CD4-positive, CD25-positive, alpha-beta regulatory T cell (primary cell): ENCODE measurements around the gene HOXD8. TPM values are rescaled to one million over a fixed set of nuclear protein-coding genes. Genes with fewer than 3 reads are reported as not detected.

Source experiments
- ATAC-seq, 2 donors: fragments of 150-1000 bp; cut with Tn5 transposase; one replicate each; pipeline ENCODE4 v1.10.0; 2021; ENCODE audit warnings: low read depth in 2 of 2, moderate number of reproducible peaks in 2 of 2, moderate library complexity in 1 of 2
- DNase-seq, 3 donors: peaks; one replicate each; pipeline versions ENCODE4 v3.0.0 to v3.0.0-alpha.2; 2012 to 2022; ENCODE audit warnings: mixed read lengths in 1 of 3
- H3K27ac ChIP-seq: one replicate; pipeline ENCODE4 v1.7.0; 2013; ENCODE audit warnings: mild to moderate bottlenecking, low read length; ENCODE audit not compliant: insufficient read depth, poor library complexity, severe bottlenecking
- H3K27me3 ChIP-seq: one replicate; pipeline ENCODE4 v1.7.0; 2013; ENCODE audit warnings: low read length; ENCODE audit not compliant: control insufficient read depth, insufficient read depth
- H3K36me3 ChIP-seq: one replicate; pipeline ENCODE4 v1.7.0; 2013; ENCODE audit warnings: mild to moderate bottlenecking, low read length, moderate library complexity; ENCODE audit not compliant: control insufficient read depth, insufficient read depth
- H3K4me1 ChIP-seq: 2 replicates; pipeline ENCODE4 v1.7.0; 2013; ENCODE audit warnings: mild to moderate bottlenecking, low read length; ENCODE audit not compliant: insufficient read depth, control insufficient read depth, poor library complexity, severe bottlenecking
- H3K4me3 ChIP-seq: one replicate; pipeline ENCODE4 v1.7.0; 2013; ENCODE audit warnings: low read depth, mild to moderate bottlenecking, low read length, moderate library complexity
- H3K9me3 ChIP-seq, 2 experiments: 1 replicate in 1 of 2; 2 replicates in 1 of 2; pipeline ENCODE4 v1.7.0; 2013; ENCODE audit warnings: low read length in 2 of 2, mild to moderate bottlenecking in 1 of 2, moderate library complexity in 1 of 2; ENCODE audit not compliant: control insufficient read depth in 2 of 2
- H3K27ac Mint-ChIP-seq, 3 donors: one replicate each; pipeline ENCODE4 v1.8.0; 2020 to 2022; ENCODE audit warnings: mild to moderate bottlenecking in 3 of 3, mixed read lengths in 3 of 3, moderate library complexity in 2 of 3
- H3K27me3 Mint-ChIP-seq: one replicate; pipeline ENCODE4 v1.8.0; 2022; ENCODE audit warnings: mild to moderate bottlenecking, mixed read lengths
- H3K36me3 Mint-ChIP-seq: one replicate; pipeline ENCODE4 v1.8.0; 2020; ENCODE audit warnings: mixed read lengths
- H3K4me1 Mint-ChIP-seq, 4 donors: one replicate each; pipeline ENCODE4 v1.8.0; 2020 to 2022; ENCODE audit warnings: mixed read lengths in 4 of 4, mild to moderate bottlenecking in 1 of 4
- H3K4me3 Mint-ChIP-seq, 4 donors: one replicate each; pipeline ENCODE4 v1.8.0; 2020 to 2022; ENCODE audit warnings: mild to moderate bottlenecking in 4 of 4, mixed read lengths in 4 of 4, moderate library complexity in 3 of 4
- H3K9me3 Mint-ChIP-seq, 7 donors: one replicate each; pipeline ENCODE4 v1.8.0; 2020 to 2022; ENCODE audit warnings: mixed read lengths in 7 of 7, mild to moderate bottlenecking in 3 of 7, moderate library complexity in 2 of 7
- polyA plus RNA-seq, 4 donors: library from polyadenylated mRNA; unstranded; fragments of 300-500 nt; fragmentation: Illumina TruSeq; gene quantifications; one replicate each; pipeline ENCODE4 v1.2.3, GENCODE V29; 2021
- total RNA-seq: library from RNA; stranded (reverse); gene quantifications from one replicate; pipeline ENCODE4 v1.2.3, GENCODE V29; 2022

Gene HOXD8
- total and polyA plus RNA-seq, 5 donors from 2014 or later, result not detected

DNA sequence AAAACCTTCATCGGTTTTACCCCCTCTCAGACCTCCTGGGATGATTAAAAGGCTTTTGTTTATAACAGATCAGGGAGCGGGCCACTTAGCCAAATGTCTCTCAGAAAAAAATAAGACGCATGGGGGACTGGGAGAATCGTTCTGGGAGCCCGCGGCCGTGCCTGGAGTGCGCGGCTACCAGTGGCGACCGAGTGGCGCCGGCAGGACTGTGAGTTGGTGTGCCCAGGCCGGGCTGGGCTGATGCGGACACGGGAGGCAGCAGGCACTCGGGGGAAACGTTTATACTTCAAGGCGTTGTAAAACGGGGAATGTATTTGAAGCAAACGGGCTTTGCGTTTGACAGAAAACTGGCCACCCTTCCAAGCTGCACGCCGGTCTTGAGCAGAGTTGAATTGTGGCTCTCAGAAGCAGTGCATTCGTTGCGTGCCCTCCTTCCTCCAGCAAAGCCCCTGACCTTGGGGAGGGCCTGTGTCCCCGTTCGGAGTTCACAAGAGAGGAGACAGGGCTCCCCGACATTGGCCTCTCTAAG, 17.6 kb upstream of the HOXD8 start:
- Mint-ChIP-seq H3K27ac (peak overlapping the region in 1 of 3 donors; percentile 56), H3K4me1 (peaks cover 0 to 17% (median 8%) of the 10 kb centered on the region in 4 donors), H3K4me3 (no peak overlapping the region), H3K27me3 (peaks cover 85% of the 10 kb centered on the region), H3K36me3 (peaks cover 4% of the 10 kb centered on the region), H3K9me3 (peaks cover 0 to 21% (median 2%) of the 10 kb centered on the region in 7 donors)
- ATAC-seq (no peak), DNase-seq (no peak)
- Histone ChIP-seq H3K9me3 (peaks cover 0 to 20% of the 10 kb centered on the region in 2 experiments), H3K27ac (no peak overlapping the region), H3K36me3 (no peaks in the 10 kb centered on the region), H3K4me1 (peaks cover 3% of the 10 kb centered on the region), H3K27me3 (peaks cover 56% of the 10 kb centered on the region), H3K4me3 (no peak overlapping the region)

DNA sequence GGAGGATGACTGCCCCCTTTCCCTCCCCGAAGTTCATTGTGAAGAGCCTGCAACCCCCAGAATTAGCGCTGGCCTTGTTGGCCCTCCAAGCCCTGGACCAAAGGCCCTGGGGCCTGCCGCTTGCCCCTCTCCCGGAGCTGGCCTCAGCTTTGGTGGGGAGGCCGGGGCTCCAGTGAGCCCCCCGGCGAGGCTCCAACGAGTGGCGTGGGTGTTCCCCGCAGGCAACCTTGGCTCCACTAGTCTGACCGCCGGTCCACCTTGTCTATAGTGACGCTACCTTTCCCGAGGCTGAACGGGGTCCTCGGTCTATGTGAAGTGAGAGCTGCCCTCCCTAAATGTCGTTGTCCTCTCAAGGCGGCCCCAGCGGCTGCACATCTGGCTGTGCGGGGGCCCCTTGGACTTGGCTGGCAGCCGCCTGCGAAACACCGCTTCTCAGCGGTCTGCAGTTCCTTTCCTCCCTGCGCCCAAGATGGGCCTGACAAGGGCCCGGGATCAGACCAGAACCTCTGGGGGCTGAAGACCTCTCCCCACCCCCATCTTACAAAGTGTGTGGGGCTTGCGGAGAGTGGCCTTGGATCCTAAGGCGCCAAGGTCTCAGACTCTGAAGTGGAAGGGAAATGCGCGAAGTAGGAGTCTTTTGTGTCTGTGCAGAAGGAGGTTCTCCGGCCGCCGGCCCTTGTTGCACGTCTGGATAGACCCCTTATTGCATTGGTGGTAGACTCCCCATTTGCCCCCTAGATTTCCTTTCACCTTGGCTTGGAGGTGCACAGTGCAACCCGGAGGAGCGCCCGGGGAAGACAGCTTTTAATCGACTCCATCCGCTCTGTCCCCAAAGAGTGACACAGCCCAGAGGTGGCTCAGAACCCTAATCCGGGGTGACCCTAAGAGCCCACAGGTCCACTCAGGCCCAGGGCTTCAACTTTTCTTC, 16.9 kb upstream of the HOXD8 start:
- Histone ChIP-seq H3K36me3 (no peaks in the 10 kb centered on the region), H3K4me3 (no peak overlapping the region), H3K27ac (no peak overlapping the region), H3K4me1 (no peaks in the 10 kb centered on the region), H3K27me3 (peaks cover 59% of the 10 kb centered on the region), H3K9me3 (peaks cover 0 to 26% of the 10 kb centered on the region in 2 experiments)
- DNase-seq (no peak), ATAC-seq (no peak)
- Mint-ChIP-seq H3K27me3 (peaks cover 88% of the 10 kb centered on the region), H3K27ac (no peak overlapping the region), H3K9me3 (peaks cover 0 to 22% (median 2%) of the 10 kb centered on the region in 7 donors), H3K4me1 (peaks cover 0 to 14% (median 7%) of the 10 kb centered on the region in 4 donors), H3K36me3 (peaks cover 4% of the 10 kb centered on the region), H3K4me3 (peak overlapping the region in 2 of 4 donors; percentile 22 to 54)

DNA sequence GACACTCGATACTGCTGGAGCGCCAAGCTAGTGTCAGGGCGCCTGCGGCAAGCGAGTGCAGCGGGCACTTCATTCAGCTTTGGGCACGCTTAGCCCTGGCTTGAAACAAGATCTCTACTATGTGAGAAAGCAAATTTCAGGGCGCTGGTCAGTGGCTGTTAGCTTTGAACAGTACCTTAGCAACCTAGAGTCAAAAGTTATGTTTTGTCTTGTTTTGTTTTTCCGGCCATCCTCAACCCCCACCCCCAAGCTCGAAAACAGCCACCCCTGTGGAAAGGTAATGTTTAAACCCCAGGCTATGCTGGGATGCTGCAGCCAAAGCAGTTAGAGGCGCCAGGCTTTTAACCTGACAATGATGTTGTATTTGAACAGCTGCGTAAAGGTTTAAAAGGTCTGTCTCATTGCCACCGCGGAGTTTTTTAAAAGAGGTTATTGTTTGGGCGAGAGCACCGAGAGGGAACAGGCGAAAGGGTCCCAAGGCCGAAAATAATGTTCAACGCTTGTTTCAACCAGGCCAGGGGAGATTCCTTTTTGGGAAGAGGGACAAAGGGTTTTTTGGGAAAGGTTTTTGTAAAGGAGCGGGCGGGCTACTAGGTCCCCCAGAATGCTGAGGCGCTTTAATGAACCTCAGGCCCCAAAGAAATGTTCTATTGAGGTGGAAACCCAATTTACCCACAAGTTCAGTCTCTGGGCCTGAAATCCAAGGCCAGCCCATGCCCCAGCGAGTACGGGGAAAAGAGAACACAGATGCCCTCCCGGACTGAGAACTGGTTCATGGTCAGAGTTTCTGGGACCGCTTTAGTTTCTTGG, 15.2 kb upstream of the HOXD8 start:
- no peaks in the 10 kb centered on the region for H3K36me3 ChIP-seq
- H3K4me3 ChIP-seq, result no peak overlapping the region
- H3K4me1 Mint-ChIP-seq, result peaks cover 4 to 8% (median 6%) of the 10 kb centered on the region in 4 donors
- no peak overlapping the region for H3K4me3 Mint-ChIP-seq
- H3K9me3 Mint-ChIP-seq, result peaks cover 0 to 22% (median 3%) of the 10 kb centered on the region in 7 donors
- H3K9me3 ChIP-seq, result peaks cover 3 to 24% of the 10 kb centered on the region in 2 experiments
- no peak for DNase-seq
- H3K27ac ChIP-seq, result no peak overlapping the region
- peaks cover 5% of the 10 kb centered on the region for H3K36me3 Mint-ChIP-seq
- no peak for ATAC-seq
- no peaks in the 10 kb centered on the region for H3K4me1 ChIP-seq
- H3K27ac Mint-ChIP-seq, result no peak overlapping the region
- H3K27me3 Mint-ChIP-seq, result peaks cover 91% of the 10 kb centered on the region
- peaks cover 69% of the 10 kb centered on the region for H3K27me3 ChIP-seq

DNA sequence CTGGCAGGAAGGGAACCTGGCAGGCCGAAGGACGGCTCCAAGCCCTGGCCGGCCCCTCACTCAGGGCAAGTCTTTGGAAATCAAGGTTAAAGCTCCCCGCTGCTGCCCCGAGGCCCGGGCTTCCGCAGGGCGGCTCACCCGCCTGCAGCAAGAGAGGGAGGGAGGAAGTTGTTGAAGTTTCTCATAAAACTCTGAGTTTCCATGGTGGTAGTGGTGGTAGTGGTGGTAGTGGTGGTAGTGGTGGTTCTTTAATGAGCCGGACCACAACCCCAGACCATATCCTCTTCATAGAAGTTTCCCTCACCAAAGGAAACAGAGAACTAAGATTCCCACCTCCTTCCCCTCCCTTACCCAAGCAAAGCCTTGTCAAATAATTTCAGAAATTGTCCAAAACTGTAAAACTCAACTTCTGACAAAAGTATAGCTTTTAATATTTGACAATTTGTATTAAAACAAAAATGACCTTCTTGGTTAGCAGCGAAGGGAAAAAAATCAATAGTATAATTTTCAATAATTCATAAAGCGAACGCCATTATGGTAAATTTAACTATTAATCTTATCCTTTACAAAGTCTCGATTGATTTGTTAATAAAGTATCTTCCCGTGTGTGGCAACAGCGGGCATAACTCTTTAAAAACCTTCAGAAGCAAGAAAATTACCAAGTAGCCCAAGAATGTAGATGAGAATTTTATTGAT, 14.4 kb upstream of the HOXD8 start:
- no peaks in the 10 kb centered on the region for H3K4me1 ChIP-seq
- Mint-ChIP-seq H3K9me3 (peaks cover 0 to 25% (median 3%) of the 10 kb centered on the region in 7 donors), H3K27ac (no peak overlapping the region), H3K4me3 (no peak overlapping the region), H3K36me3 (peaks cover 3% of the 10 kb centered on the region), H3K27me3 (peaks cover 90% of the 10 kb centered on the region), H3K4me1 (peaks cover 0 to 8% (median 5%) of the 10 kb centered on the region in 4 donors)
- H3K4me3 ChIP-seq, result no peak overlapping the region
- H3K9me3 ChIP-seq, result peaks cover 6 to 22% of the 10 kb centered on the region in 2 experiments
- H3K27me3 ChIP-seq, result peaks cover 70% of the 10 kb centered on the region
- DNase-seq (no peak), ATAC-seq (no peak)
- no peaks in the 10 kb centered on the region for H3K36me3 ChIP-seq
- H3K27ac ChIP-seq, result no peak overlapping the region

DNA sequence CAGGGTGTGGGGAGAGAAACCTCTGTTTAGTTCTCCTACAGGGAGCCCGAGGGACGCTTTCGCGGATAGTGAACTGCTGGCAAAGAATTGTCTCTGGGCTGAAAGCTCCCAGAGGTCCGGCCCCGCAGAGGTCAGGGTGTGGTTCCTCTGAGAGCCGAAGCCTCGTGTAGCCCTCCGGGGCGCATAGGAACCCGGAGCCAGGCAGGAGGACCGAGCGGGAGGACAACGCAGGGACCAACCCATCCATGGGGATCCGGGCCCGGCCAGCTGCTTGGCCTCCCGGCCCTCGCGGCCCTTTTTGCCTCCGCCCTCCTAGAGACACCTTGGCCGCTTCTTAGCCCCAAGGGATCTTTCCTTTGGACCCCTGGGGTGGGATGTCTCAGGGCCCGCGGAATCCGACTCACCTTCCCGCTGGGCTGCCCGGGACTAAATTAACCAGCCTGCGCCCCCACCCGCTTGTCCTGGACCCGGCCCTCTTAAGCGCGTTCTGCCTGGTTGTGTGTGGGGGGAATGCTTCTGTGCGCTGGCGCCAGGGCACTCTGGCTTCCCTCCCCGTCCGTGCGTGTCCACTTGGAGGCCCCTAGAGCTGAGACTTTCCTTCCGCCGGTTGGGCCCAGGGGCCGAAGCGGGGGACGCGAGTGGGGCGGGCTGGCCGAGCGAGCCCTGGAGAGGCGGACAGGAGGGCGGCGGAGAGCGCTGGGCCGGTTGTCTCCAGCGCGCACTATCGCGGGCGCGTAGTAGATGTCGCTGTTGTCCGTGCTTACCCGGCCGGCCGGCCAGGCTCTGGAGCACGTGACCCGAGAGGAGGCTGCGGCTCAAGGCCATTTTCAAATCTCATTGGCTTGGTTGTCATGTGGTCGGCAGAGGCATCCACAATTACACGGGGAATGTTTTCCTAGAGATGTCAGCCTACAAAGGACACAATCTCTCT, 13.4 kb upstream of the HOXD8 start, which contains the start of gene HOXD10:
Gene HOXD10 (plus strand): TSS at position 896 of the 931 bp plus-strand sequence. CDS start 56 bp downstream, outside the sequence.
- Mint-ChIP-seq H3K4me3 (peak within 1 kb of the TSS in 1 of 4 donors; percentile 69), H3K27me3 (peaks cover 90% of the 10 kb centered on the region), H3K36me3 (peaks cover 3% of the 10 kb centered on the region), H3K4me1 (peaks cover 3 to 8% (median 5%) of the 10 kb centered on the region in 4 donors), H3K9me3 (peaks cover 0 to 23% (median 3%) of the 10 kb centered on the region in 7 donors), H3K27ac (peak within 1 kb of the TSS in 1 of 3 donors; percentile 83)
- H3K4me3 ChIP-seq, result no peak within 1 kb of the TSS
- H3K9me3 ChIP-seq, result peaks cover 7 to 18% of the 10 kb centered on the region in 2 experiments
- H3K27ac ChIP-seq, result no peak within 1 kb of the TSS
- ATAC-seq (no peak), DNase-seq (no peak)
- H3K4me1 ChIP-seq, result no peaks in the 10 kb centered on the region
- peaks cover 70% of the 10 kb centered on the region for H3K27me3 ChIP-seq
- H3K36me3 ChIP-seq, result no peaks in the 10 kb centered on the region

DNA sequence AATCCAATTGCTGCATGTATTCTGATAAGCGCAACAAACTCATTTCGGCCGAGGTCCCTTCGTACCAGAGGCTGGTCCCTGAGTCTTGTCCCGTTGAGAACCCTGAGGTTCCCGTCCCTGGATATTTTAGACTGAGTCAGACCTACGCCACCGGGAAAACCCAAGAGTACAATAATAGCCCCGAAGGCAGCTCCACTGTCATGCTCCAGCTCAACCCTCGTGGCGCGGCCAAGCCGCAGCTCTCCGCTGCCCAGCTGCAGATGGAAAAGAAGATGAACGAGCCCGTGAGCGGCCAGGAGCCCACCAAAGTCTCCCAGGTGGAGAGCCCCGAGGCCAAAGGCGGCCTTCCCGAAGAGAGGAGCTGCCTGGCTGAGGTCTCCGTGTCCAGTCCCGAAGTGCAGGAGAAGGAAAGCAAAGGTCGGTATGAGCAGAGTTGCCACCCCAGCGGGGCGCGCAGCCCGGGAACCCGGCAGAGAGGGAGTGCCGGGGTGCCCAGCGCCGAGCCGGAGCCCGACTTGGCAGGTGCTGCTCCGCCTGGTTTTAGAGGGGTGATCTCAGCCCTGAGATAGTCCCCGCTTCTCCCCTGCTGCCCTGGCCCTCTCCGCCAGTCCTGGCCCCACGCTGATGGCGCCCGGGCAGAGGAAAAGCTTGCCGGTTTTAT, 12.2 kb upstream of the HOXD8 start:
- DNase-seq (no peak), ATAC-seq (no peak)
- Histone ChIP-seq H3K4me3 (no peak overlapping the region), H3K36me3 (no peaks in the 10 kb centered on the region), H3K4me1 (peaks cover 4% of the 10 kb centered on the region), H3K27ac (no peak overlapping the region), H3K27me3 (peaks cover 68% of the 10 kb centered on the region), H3K9me3 (peaks cover 7 to 16% of the 10 kb centered on the region in 2 experiments)
- peaks cover 0 to 18% (median 3%) of the 10 kb centered on the region in 7 donors for H3K9me3 Mint-ChIP-seq
- H3K27ac Mint-ChIP-seq, result peak overlapping the region in 1 of 3 donors; percentile 83
- H3K4me3 Mint-ChIP-seq, result peak overlapping the region in 1 of 4 donors; percentile 69
- peaks cover 83% of the 10 kb centered on the region for H3K27me3 Mint-ChIP-seq
- H3K36me3 Mint-ChIP-seq, result peaks cover 3% of the 10 kb centered on the region
- H3K4me1 Mint-ChIP-seq, result peaks cover 2 to 6% (median 5%) of the 10 kb centered on the region in 4 donors
